ENCODE data around the gene FFAR3.

DNA sequence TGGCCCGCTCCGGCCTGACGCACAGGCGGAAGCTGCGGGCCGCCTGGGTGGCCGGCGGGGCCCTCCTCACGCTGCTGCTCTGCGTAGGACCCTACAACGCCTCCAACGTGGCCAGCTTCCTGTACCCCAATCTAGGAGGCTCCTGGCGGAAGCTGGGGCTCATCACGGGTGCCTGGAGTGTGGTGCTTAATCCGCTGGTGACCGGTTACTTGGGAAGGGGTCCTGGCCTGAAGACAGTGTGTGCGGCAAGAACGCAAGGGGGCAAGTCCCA, 6.1 kb upstream of the FFAR3 start:
- TF ChIP-seq, protein P1, sequence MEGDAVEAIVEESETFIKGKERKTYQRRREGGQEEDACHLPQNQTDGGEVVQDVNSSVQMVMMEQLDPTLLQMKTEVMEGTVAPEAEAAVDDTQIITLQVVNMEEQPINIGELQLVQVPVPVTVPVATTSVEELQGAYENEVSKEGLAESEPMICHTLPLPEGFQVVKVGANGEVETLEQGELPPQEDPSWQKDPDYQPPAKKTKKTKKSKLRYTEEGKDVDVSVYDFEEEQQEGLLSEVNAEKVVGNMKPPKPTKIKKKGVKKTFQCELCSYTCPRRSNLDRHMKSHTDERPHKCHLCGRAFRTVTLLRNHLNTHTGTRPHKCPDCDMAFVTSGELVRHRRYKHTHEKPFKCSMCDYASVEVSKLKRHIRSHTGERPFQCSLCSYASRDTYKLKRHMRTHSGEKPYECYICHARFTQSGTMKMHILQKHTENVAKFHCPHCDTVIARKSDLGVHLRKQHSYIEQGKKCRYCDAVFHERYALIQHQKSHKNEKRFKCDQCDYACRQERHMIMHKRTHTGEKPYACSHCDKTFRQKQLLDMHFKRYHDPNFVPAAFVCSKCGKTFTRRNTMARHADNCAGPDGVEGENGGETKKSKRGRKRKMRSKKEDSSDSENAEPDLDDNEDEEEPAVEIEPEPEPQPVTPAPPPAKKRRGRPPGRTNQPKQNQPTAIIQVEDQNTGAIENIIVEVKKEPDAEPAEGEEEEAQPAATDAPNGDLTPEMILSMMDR (IDR thresholded peaks at IDR 0.05) = no peak
- no peak for TF ChIP-seq POLR2A (IDR thresholded peaks at IDR 0.05)
